B cell (primary cell): ENCODE data around the gene ABCA13. TPM values are rescaled to one million over a fixed set of nuclear protein-coding genes. Genes with fewer than 3 reads are reported as not detected.

ENCODE experiments used
- ATAC-seq: fragments of 200-7000 bp; cut with Tn5 transposase; one replicate; pipeline ENCODE4 v1.10.0; 2021; ENCODE audit warnings: low read depth, mild to moderate bottlenecking, moderate number of reproducible peaks, moderate library complexity
- CTCF ChIA-PET: fragments of 350-600 bp; sonication (Branson Sonifier 250); formaldehyde crosslinking; loops from one replicate; lab custom pipeline; 2021; ENCODE audit warnings: antibody characterized with exemption, inconsistent platforms; lab: Charles Lee
- POLR2A ChIA-PET: fragments of 350-600 bp; sonication (Branson Sonifier 250); formaldehyde crosslinking; loops from one replicate; lab custom pipeline; 2021; ENCODE audit warnings: antibody characterized with exemption; lab: Charles Lee
- DNase-seq: peaks from one replicate; pipeline ENCODE4 v3.0.0; 2013
- H2AFZ ChIP-seq: 2 replicates; pipeline ENCODE4 v1.6.1; 2012; ENCODE audit warnings: mild to moderate bottlenecking, low read depth, low read length; ENCODE audit not compliant: insufficient read depth, poor library complexity, severe bottlenecking
- H3K27ac ChIP-seq, 2 donors: 1 replicate in 1 of 2; 2 replicates in 1 of 2; pipeline ENCODE4 v1.5.1; 2012 to 2013; ENCODE audit warnings: low read length in 2 of 2, mild to moderate bottlenecking in 2 of 2, moderate library complexity in 1 of 2
- H3K27me3 ChIP-seq, 4 experiments: fragments of 200-600 bp in 1 of 4; sonication (generic) in 1 of 4; replicated peaks in 1 of 4; 1 replicate in 2 of 4; 2 replicates in 2 of 4; pipeline versions ENCODE4 v1.6.1 to v1.7.0; 2013 to 2016; ENCODE audit warnings: low read length in 3 of 4, mild to moderate bottlenecking in 2 of 4, mixed read lengths in 1 of 4, moderate library complexity in 1 of 4; ENCODE audit not compliant: insufficient read depth in 4 of 4, control insufficient read depth in 3 of 4; ENCODE audit errors: control extremely low read depth in 1 of 4
- H3K36me3 ChIP-seq, 2 experiments: replicated peaks in 1 of 2; 1 replicate in 1 of 2; 2 replicates in 1 of 2; pipeline versions ENCODE4 v1.6.1 to v1.7.1; 2013; ENCODE audit warnings: low read length in 1 of 2; ENCODE audit not compliant: insufficient read depth in 2 of 2, control insufficient read depth in 1 of 2; ENCODE audit errors: control extremely low read depth in 1 of 2, extremely low read depth in 1 of 2
- H3K4me1 ChIP-seq, 2 donors: fragments of 200-600 bp in 1 of 2; sonication (generic) in 1 of 2; 1 replicate in 1 of 2; 2 replicates in 1 of 2; pipeline versions ENCODE4 v1.5.1 to v1.6.1; 2013 to 2017; ENCODE audit warnings: low read length in 2 of 2; ENCODE audit not compliant: control insufficient read depth in 2 of 2, insufficient read depth in 2 of 2
- H3K4me2 ChIP-seq: replicated peaks from 2 replicates; pipeline ENCODE3; 2012; ENCODE audit warnings: mild to moderate bottlenecking, low read depth, low read length; ENCODE audit not compliant: poor library complexity, severe bottlenecking
- H3K4me3 ChIP-seq, 5 experiments: fragments of 200-600 bp in 1 of 5; sonication (generic) in 1 of 5; 1 replicate in 3 of 5; 2 replicates in 2 of 5; pipeline versions ENCODE4 v1.5.1 to v1.7.0; 2011 to 2016; ENCODE audit warnings: low read length in 4 of 5, mild to moderate bottlenecking in 4 of 5, low read depth in 2 of 5, control low read depth in 1 of 5, moderate library complexity in 1 of 5; ENCODE audit not compliant: insufficient read depth in 1 of 5; ENCODE audit errors: control extremely low read depth in 1 of 5, extremely low read depth in 1 of 5
- H3K79me2 ChIP-seq: fragments of 200-600 bp; sonication (generic); one replicate; pipeline ENCODE4 v1.6.0; 2016; ENCODE audit warnings: low read length; ENCODE audit not compliant: control insufficient read depth, insufficient read depth
- H3K9ac ChIP-seq: fragments of 200-600 bp; sonication (generic); 2 replicates; pipeline ENCODE4 v1.6.1; 2017; ENCODE audit warnings: mild to moderate bottlenecking, low read length, moderate library complexity
- H3K9me3 ChIP-seq, 3 donors: one replicate each; pipeline versions ENCODE4 v1.6.1 to v1.7.1; 2013; ENCODE audit warnings: low read length in 2 of 3; ENCODE audit not compliant: control insufficient read depth in 2 of 3, insufficient read depth in 1 of 3; ENCODE audit errors: control extremely low read depth in 1 of 3
- H4K20me1 ChIP-seq: 2 replicates; pipeline ENCODE4 v1.6.0; 2012; ENCODE audit warnings: mild to moderate bottlenecking, low read length; ENCODE audit not compliant: insufficient read depth, control insufficient read depth, poor library complexity, severe bottlenecking
- H3K27ac Mint-ChIP-seq: one replicate; pipeline ENCODE4 v1.8.0; 2021; ENCODE audit warnings: mixed read lengths
- H3K27me3 Mint-ChIP-seq: one replicate; pipeline ENCODE4 v1.8.0; 2021; ENCODE audit warnings: mixed read lengths
- H3K4me1 Mint-ChIP-seq: one replicate; pipeline ENCODE4 v1.8.0; 2021; ENCODE audit warnings: mixed read lengths
- H3K4me3 Mint-ChIP-seq: one replicate; pipeline ENCODE4 v1.8.0; 2021; ENCODE audit warnings: mixed read lengths
- H3K9me3 Mint-ChIP-seq: one replicate; pipeline ENCODE4 v1.8.0; 2022; ENCODE audit warnings: mixed read lengths; ENCODE audit not compliant: insufficient read depth
- EZH2 ChIP-seq: IDR thresholded peaks from 2 replicates; pipeline ENCODE4 v1.6.1; 2012; ENCODE audit warnings: borderline replicate concordance, low read depth, mild to moderate bottlenecking, moderate library complexity, low read length; ENCODE audit not compliant: insufficient read depth, poor library complexity, severe bottlenecking
- WGBS: methylation state at CpG from one replicate; pipeline ENCODE4 v1.1.5; 2013; ENCODE audit warnings: missing lambda C conversion rate; ENCODE audit not compliant: insufficient coverage; 5-methylcytosine and 5-hydroxymethylcytosine counted together
- intact Hi-C: fragments of 100-400 bp; cut with micrococcal nuclease; formaldehyde crosslinking; loops from one replicate; pipeline ENCODE4 v1.10.0; 2022
- polyA plus RNA-seq: library from polyadenylated mRNA; depleted of rRNA; stranded (reverse); fragments of >200 nt; gene quantifications from 2 replicates; pipeline ENCODE4 v1.2.3, GENCODE V29; 2012
- total RNA-seq, 2 donors: library from RNA; stranded (reverse); fragments of 120-200 nt in 1 of 2; gene quantifications; 1 replicate in 1 of 2; 2 replicates in 1 of 2; pipeline versions ENCODE4 v1.2.3 to v1.2.4, GENCODE V29; 2013 to 2022
- TF ChIP-seq, protein P1 (sequence below): fragments of 200-600 bp; IDR thresholded peaks from one replicate; pipeline ENCODE4 v1.8.0; 2022; ENCODE audit warnings: antibody characterized with exemption, mild to moderate bottlenecking

ABCA13 gene
- total and polyA plus RNA-seq, 2 donors (not counting 1 experiment from before 2014, with no cell fraction given) = not detected

DNA sequence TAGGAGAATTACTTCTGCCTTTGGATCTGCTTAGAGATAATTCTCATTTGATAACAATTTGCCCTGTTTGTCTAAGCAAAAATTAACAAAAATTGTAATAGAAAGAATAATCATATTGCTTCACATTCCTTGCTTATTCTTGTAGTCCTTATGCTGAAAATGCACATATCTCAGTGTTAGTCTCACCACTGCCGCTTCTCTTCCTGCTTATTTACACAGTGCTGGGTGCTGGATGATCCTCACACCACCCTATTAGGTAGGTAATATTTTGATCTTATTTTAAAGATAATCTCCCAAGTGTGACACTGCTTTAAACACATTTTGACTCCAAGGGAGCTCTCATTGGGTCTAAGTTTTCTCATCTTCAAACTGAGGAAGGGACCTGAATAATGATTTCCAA lies 46.0 kb downstream of the ABCA13 start:
- H3K9ac ChIP-seq = no peak overlapping the region
- TF ChIP-seq EZH2 = no peak
- TF ChIP-seq, protein P1, sequence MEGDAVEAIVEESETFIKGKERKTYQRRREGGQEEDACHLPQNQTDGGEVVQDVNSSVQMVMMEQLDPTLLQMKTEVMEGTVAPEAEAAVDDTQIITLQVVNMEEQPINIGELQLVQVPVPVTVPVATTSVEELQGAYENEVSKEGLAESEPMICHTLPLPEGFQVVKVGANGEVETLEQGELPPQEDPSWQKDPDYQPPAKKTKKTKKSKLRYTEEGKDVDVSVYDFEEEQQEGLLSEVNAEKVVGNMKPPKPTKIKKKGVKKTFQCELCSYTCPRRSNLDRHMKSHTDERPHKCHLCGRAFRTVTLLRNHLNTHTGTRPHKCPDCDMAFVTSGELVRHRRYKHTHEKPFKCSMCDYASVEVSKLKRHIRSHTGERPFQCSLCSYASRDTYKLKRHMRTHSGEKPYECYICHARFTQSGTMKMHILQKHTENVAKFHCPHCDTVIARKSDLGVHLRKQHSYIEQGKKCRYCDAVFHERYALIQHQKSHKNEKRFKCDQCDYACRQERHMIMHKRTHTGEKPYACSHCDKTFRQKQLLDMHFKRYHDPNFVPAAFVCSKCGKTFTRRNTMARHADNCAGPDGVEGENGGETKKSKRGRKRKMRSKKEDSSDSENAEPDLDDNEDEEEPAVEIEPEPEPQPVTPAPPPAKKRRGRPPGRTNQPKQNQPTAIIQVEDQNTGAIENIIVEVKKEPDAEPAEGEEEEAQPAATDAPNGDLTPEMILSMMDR = no peak
- Mint-ChIP-seq H3K4me3 (no peak overlapping the region), H3K4me1 (no peaks in the 10 kb centered on the region), H3K9me3 (peaks cover 2% of the 10 kb centered on the region), H3K27ac (no peak overlapping the region), H3K27me3 (peaks cover 9% of the 10 kb centered on the region)
- intact Hi-C loops = no loop called here
- no peak for DNase-seq
- no peaks in the 10 kb centered on the region for H3K27me3 ChIP-seq
- no peak overlapping the region for H3K27ac ChIP-seq
- POLR2A ChIA-PET = no interaction called here
- H3K36me3 ChIP-seq = no peaks in the 10 kb centered on the region
- no peak overlapping the region for H2AFZ ChIP-seq
- ATAC-seq = no peak
- no peaks in the 10 kb centered on the region for H4K20me1 ChIP-seq
- H3K79me2 ChIP-seq = no peaks in the 10 kb centered on the region
- H3K4me1 ChIP-seq = no peaks in the 10 kb centered on the region
- H3K9me3 ChIP-seq = no peaks in the 10 kb centered on the region
- no CpG with 5 or more reads among the region's 1 CpG for WGBS
- no peak overlapping the region for H3K4me2 ChIP-seq
- H3K4me3 ChIP-seq = no peak overlapping the region
- CTCF ChIA-PET = no interaction called here

DNA sequence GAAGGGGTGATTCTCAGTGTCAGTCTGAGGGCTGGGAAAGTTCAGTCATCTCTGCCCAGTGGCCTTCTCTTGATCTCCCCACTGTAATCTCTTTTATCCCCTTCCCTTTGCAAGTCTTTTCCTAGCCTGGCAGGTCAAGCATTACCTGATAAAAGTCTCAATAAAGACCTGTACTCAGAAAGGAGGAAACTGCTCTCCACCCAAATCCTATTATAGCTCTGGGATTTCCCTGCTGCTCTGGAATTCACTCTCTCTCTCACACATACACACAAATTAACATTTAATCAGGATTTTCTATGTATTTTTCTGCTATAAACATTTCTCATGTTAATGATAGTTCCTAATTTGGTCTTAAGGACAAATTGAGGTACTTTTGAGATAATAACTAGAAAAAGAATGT lies 46.5 kb downstream of the ABCA13 start:
- ATAC-seq (no peak), DNase-seq (no peak)
- Histone ChIP-seq H3K4me3 (no peak overlapping the region), H3K9ac (no peak overlapping the region), H3K9me3 (no peaks in the 10 kb centered on the region), H3K27me3 (no peaks in the 10 kb centered on the region), H3K4me2 (no peak overlapping the region), H3K4me1 (no peaks in the 10 kb centered on the region), H4K20me1 (no peaks in the 10 kb centered on the region), H3K27ac (no peak overlapping the region), H3K79me2 (no peaks in the 10 kb centered on the region), H3K36me3 (no peaks in the 10 kb centered on the region), H2AFZ (no peak overlapping the region)
- H3K4me3 Mint-ChIP-seq = no peak overlapping the region
- TF ChIP-seq, protein P1 = no peak
- no peak for TF ChIP-seq EZH2
- H3K9me3 Mint-ChIP-seq = no peaks in the 10 kb centered on the region
- POLR2A ChIA-PET = no interaction called here
- intact Hi-C loops = no loop called here
- CTCF ChIA-PET = no interaction called here
- peaks cover 7% of the 10 kb centered on the region for H3K27me3 Mint-ChIP-seq
- H3K4me1 Mint-ChIP-seq = no peaks in the 10 kb centered on the region
- H3K27ac Mint-ChIP-seq = no peak overlapping the region
